ENCODE data around the gene IPPK.

DNA sequence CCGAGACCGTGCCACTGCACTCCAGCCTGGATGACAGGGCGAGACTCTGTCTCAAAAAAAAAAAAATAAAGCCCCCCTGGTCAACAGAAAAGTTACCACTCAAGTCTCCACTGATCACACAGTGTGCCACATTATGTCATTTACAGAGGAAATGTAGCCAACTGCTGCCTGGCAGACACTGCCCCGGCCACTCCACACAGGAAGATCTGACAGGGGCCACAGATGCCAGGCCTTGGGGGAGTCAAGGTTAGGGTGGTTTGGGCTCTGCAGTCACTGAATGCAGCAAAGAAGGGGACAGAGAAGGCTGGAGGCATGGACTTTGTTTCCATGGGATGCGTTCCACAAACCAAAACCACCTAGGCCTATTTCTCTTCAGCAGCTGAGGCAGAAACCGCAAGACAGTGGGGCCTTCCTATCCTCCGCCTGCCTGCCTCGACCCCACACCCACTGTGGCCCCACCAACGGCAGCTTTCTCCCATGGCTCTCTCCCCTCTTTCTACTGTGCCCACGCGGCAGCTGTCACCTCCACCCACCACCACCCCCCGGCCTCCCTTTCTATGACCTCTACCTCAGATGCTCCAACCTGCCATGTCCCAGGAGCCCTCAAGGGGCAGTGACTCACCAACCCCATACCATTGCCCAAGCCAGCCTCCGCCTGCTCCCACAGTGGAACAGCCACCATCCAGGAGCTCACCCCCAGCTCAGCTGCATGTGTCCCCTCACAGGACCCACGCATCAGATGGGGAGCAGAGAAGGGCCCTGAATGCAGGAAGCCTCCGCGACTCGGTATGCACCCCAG lies 12.4 kb downstream of the IPPK start:
- TF ChIP-seq, protein P1, sequence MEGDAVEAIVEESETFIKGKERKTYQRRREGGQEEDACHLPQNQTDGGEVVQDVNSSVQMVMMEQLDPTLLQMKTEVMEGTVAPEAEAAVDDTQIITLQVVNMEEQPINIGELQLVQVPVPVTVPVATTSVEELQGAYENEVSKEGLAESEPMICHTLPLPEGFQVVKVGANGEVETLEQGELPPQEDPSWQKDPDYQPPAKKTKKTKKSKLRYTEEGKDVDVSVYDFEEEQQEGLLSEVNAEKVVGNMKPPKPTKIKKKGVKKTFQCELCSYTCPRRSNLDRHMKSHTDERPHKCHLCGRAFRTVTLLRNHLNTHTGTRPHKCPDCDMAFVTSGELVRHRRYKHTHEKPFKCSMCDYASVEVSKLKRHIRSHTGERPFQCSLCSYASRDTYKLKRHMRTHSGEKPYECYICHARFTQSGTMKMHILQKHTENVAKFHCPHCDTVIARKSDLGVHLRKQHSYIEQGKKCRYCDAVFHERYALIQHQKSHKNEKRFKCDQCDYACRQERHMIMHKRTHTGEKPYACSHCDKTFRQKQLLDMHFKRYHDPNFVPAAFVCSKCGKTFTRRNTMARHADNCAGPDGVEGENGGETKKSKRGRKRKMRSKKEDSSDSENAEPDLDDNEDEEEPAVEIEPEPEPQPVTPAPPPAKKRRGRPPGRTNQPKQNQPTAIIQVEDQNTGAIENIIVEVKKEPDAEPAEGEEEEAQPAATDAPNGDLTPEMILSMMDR (IDR thresholded peaks at IDR 0.05; ENCODE audit: low read length), result no peak
- TF ChIP-seq EZH2 (optimal IDR thresholded peaks at IDR 0.05; ENCODE audit: low read depth, low read length), result no peak
